H1 (cell line): Measurements from ENCODE around the gene CTIF. TPM values are rescaled to one million over a fixed set of nuclear protein-coding genes. Genes with fewer than 3 reads are reported as not detected.

Experiments
- CTCF ChIA-PET: fragments of 300-600 bp; sonication (Branson Sonifier 250); formaldehyde crosslinking; loops from one replicate; lab custom pipeline; 2021; ENCODE audit not compliant: partially characterized antibody; lab: Charles Lee
- POLR2A ChIA-PET: fragments of 300-600 bp; sonication (Branson Sonifier 250); formaldehyde crosslinking; loops from one replicate; lab custom pipeline; 2021; ENCODE audit warnings: inconsistent platforms; ENCODE audit not compliant: partially characterized antibody; lab: Charles Lee
- DNase-seq, 2 experiments: peaks; one replicate each; pipeline versions ENCODE4 v3.0.0 to v3.0.0-alpha.2; 2010 to 2022; ENCODE audit warnings: low spot score in 2 of 2, low read depth in 1 of 2, mixed read lengths in 1 of 2
- FAIRE-seq: peaks from 2 replicates; lab custom pipeline; 2011; peaks lifted over from hg19 to GRCh38; lab: Jason Lieb, UNC
- H2AFZ ChIP-seq: 2 replicates; pipeline ENCODE4 v1.8.1; 2012; ENCODE audit warnings: low read length, inconsistent platforms
- H2AK5ac ChIP-seq: 2 replicates; pipeline ENCODE4 v1.6.1; 2013; ENCODE audit warnings: low read depth, low read length
- H2BK120ac ChIP-seq: replicated peaks from 2 replicates; pipeline ENCODE3; 2013; ENCODE audit warnings: low read depth, low read length, inconsistent platforms
- H2BK12ac ChIP-seq: 2 replicates; pipeline ENCODE4 v1.6.1; 2013; ENCODE audit warnings: low read depth, low read length
- H2BK15ac ChIP-seq: 2 replicates; pipeline ENCODE4 v1.6.1; 2013; ENCODE audit warnings: low read length
- H2BK20ac ChIP-seq: 2 replicates; pipeline ENCODE4 v1.6.1; 2013; ENCODE audit warnings: low read length
- H2BK5ac ChIP-seq: 2 replicates; pipeline ENCODE4 v1.6.1; 2013; ENCODE audit warnings: low read depth, low read length
- H3K14ac ChIP-seq: 2 replicates; pipeline ENCODE4 v1.6.1; 2013; ENCODE audit warnings: inconsistent platforms; ENCODE audit not compliant: insufficient read length
- H3K18ac ChIP-seq: 2 replicates; pipeline ENCODE4 v1.6.1; 2013; ENCODE audit warnings: low read length; ENCODE audit errors: extremely low read depth
- H3K23ac ChIP-seq: 2 replicates; pipeline ENCODE4 v1.6.1; 2013; ENCODE audit warnings: inconsistent platforms; ENCODE audit not compliant: insufficient read length
- H3K23me2 ChIP-seq: 2 replicates; pipeline ENCODE4 v1.6.1; 2013; ENCODE audit warnings: low read depth, low read length
- H3K27ac ChIP-seq: 2 replicates; pipeline ENCODE4 v1.6.1; 2011; ENCODE audit warnings: low read depth, low read length, inconsistent platforms
- H3K27me3 ChIP-seq, 4 experiments: replicated peaks in 1 of 4; 1 replicate in 1 of 4; 2 replicates in 3 of 4; pipeline versions ENCODE4 v1.6.1 to v1.8.1; 2011 to 2013; ENCODE audit warnings: low read length in 3 of 4, mild to moderate bottlenecking in 3 of 4, inconsistent platforms in 2 of 4, mixed read lengths in 2 of 4, moderate library complexity in 1 of 4; ENCODE audit not compliant: control insufficient read depth in 3 of 4, insufficient read depth in 3 of 4; ENCODE audit errors: extremely low read depth in 1 of 4
- H3K36me3 ChIP-seq, 4 experiments: 2 replicates each; pipeline versions ENCODE4 v1.6.1 to v1.8.1; 2011 to 2013; ENCODE audit warnings: mild to moderate bottlenecking in 4 of 4, low read length in 3 of 4, moderate library complexity in 2 of 4, control low read depth in 1 of 4, inconsistent platforms in 1 of 4; ENCODE audit not compliant: insufficient read depth in 4 of 4, control insufficient read depth in 2 of 4
- H3K4ac ChIP-seq: replicated peaks from 2 replicates; pipeline ENCODE3; 2013; ENCODE audit warnings: low read length, low read depth, mixed read lengths, inconsistent platforms; ENCODE audit not compliant: insufficient read length
- H3K4me1 ChIP-seq, 4 experiments: replicated peaks in 1 of 4; 1 replicate in 1 of 4; 2 replicates in 3 of 4; pipeline versions ENCODE4 v1.6.1 to v1.8.1; 2011 to 2013; ENCODE audit warnings: low read length in 3 of 4, inconsistent platforms in 2 of 4, mixed read lengths in 1 of 4; ENCODE audit not compliant: insufficient read depth in 4 of 4, control insufficient read depth in 3 of 4
- H3K4me2 ChIP-seq, 2 experiments: 2 replicates each; pipeline versions ENCODE4 v1.6.1 to v1.8.1; 2011 to 2013; ENCODE audit warnings: low read depth in 2 of 2, low read length in 2 of 2, control low read depth in 1 of 2, inconsistent platforms in 1 of 2, mild to moderate bottlenecking in 1 of 2; ENCODE audit not compliant: insufficient read depth in 1 of 2
- H3K4me3 ChIP-seq, 4 experiments: fragments of 200-600, 300-600 bp in 1 of 4; sonication (generic), shearing (Covaris generic), sonication (Bioruptor Twin) in 1 of 4; 2 replicates each; pipeline versions ENCODE4 v1.5.1 to v1.8.1; 2011 to 2016; ENCODE audit warnings: low read length in 4 of 4, low read depth in 3 of 4, control low read depth in 2 of 4, inconsistent platforms in 2 of 4, mild to moderate bottlenecking in 2 of 4, mixed read lengths in 1 of 4, moderate library complexity in 1 of 4; ENCODE audit not compliant: insufficient read depth in 2 of 4; ENCODE audit errors: extremely low read depth in 1 of 4
- H3K56ac ChIP-seq: replicated peaks from 2 replicates; pipeline ENCODE3; 2013; ENCODE audit warnings: low read depth, mild to moderate bottlenecking, mixed read lengths, low read length, inconsistent platforms; ENCODE audit not compliant: insufficient read length
- H3K79me1 ChIP-seq: 2 replicates; pipeline ENCODE4 v1.6.1; 2013; ENCODE audit warnings: low read depth, low read length, control low read depth
- H3K79me2 ChIP-seq, 2 experiments: 2 replicates each; pipeline versions ENCODE4 v1.6.1 to v1.8.1; 2012 to 2013; ENCODE audit warnings: low read length in 2 of 2, mild to moderate bottlenecking in 2 of 2, inconsistent platforms in 1 of 2; ENCODE audit not compliant: insufficient read depth in 2 of 2, control insufficient read depth in 1 of 2
- H3K9ac ChIP-seq, 4 experiments: replicated peaks in 1 of 4; 1 replicate in 1 of 4; 2 replicates in 3 of 4; pipeline versions ENCODE4 v1.6.1 to v1.8.1; 2011 to 2013; ENCODE audit warnings: low read depth in 3 of 4, low read length in 3 of 4, control low read depth in 2 of 4, mild to moderate bottlenecking in 2 of 4, moderate library complexity in 2 of 4, inconsistent platforms in 1 of 4; ENCODE audit errors: extremely low read depth in 1 of 4
- H3K9me3 ChIP-seq, 2 experiments: 2 replicates each; pipeline versions ENCODE4 v1.6.1 to v1.8.1; 2012 to 2013; ENCODE audit warnings: mild to moderate bottlenecking in 2 of 2, moderate library complexity in 2 of 2, control low read depth in 1 of 2, inconsistent platforms in 1 of 2, low read depth in 1 of 2, low read length in 1 of 2, mixed read lengths in 1 of 2; ENCODE audit not compliant: insufficient read depth in 2 of 2
- H4K20me1 ChIP-seq, 2 experiments: replicated peaks in 1 of 2; 2 replicates each; pipeline versions ENCODE3 to v1.8.1; 2011 to 2013; ENCODE audit warnings: inconsistent platforms in 2 of 2, low read length in 2 of 2, mild to moderate bottlenecking in 1 of 2; ENCODE audit not compliant: insufficient read depth in 2 of 2, control insufficient read depth in 1 of 2
- H4K5ac ChIP-seq: 2 replicates; pipeline ENCODE4 v1.6.1; 2013; ENCODE audit warnings: low read length, low read depth, mixed read lengths, inconsistent platforms; ENCODE audit not compliant: insufficient read length
- H4K8ac ChIP-seq: 2 replicates; pipeline ENCODE4 v1.8.0; 2013; ENCODE audit warnings: mild to moderate bottlenecking, moderate library complexity, low read length, inconsistent platforms; ENCODE audit not compliant: insufficient read depth; ENCODE audit errors: extremely low read depth
- H4K91ac ChIP-seq: replicated peaks from 2 replicates; pipeline ENCODE3; 2013; ENCODE audit warnings: low read length, mixed read lengths, inconsistent platforms; ENCODE audit not compliant: insufficient read length
- CTCF ChIP-seq, 3 experiments: IDR thresholded peaks; 1 replicate in 2 of 3; 2 replicates in 1 of 3; pipeline versions ENCODE4 v1.5.1 to v1.6.1; 2011; ENCODE audit warnings: low read length in 3 of 3, mild to moderate bottlenecking in 3 of 3, inconsistent platforms in 2 of 3, low read depth in 1 of 3, moderate library complexity in 1 of 3; ENCODE audit not compliant: insufficient read depth in 1 of 3; ENCODE audit errors: control extremely low read depth in 1 of 3
- KDM4A ChIP-seq: IDR thresholded peaks from one replicate; pipeline ENCODE4 v1.7.1; 2012; ENCODE audit warnings: low read depth, mild to moderate bottlenecking, moderate library complexity, low read length, inconsistent platforms; ENCODE audit not compliant: severe bottlenecking
- MAX ChIP-seq: IDR thresholded peaks from 2 replicates; pipeline ENCODE4 v1.6.1; 2012; ENCODE audit warnings: inconsistent platforms
- RAD21 ChIP-seq, 2 experiments: IDR thresholded peaks in 1 of 2; conservative IDR thresholded peaks in 1 of 2; 2 replicates each; pipeline ENCODE4 v1.6.1; 2011; ENCODE audit warnings: low read depth in 2 of 2, low read length in 2 of 2, improper control_type of control experiment in 1 of 2, inconsistent platforms in 1 of 2, mild to moderate bottlenecking in 1 of 2, moderate library complexity in 1 of 2
- RNF2 ChIP-seq: fragments of 200-900, 300-1000 bp; sonication (generic); IDR thresholded peaks from 2 replicates; pipeline ENCODE4 v1.7.1; 2016; ENCODE audit warnings: borderline replicate concordance, low read depth, mild to moderate bottlenecking, antibody characterized with exemption, low read length; ENCODE audit not compliant: poor library complexity, severe bottlenecking; ENCODE audit errors: missing control alignments
- SUZ12 ChIP-seq: fragments of 200-600 bp; sonication (generic); IDR thresholded peaks from 2 replicates; pipeline ENCODE4 v1.6.1; 2012; ENCODE audit warnings: mild to moderate bottlenecking, inconsistent platforms, low read length, moderate library complexity, mixed read lengths
- WGBS, 2 experiments: shearing (Covaris generic) in 1 of 2; methylation state at CpG; one replicate each; pipeline versions ENCODE4 v1.1.6 to v1.1.7; 2013 to 2015; ENCODE audit warnings: low lambda C conversion rate in 2 of 2, mixed read lengths in 2 of 2, inconsistent platforms in 1 of 2, low coverage in 1 of 2, missing lambda C conversion rate in 1 of 2; ENCODE audit not compliant: insufficient replicate concordance in 2 of 2, insufficient coverage in 1 of 2, insufficient read length in 1 of 2; ENCODE audit errors: extremely low coverage in 1 of 2, missing lambda C conversion rate in 1 of 2; 5-methylcytosine and 5-hydroxymethylcytosine counted together
- polyA plus RNA-seq, 7 experiments: library from polyadenylated mRNA; depleted of rRNA in 3 of 7; stranded (reverse) in 5 of 7; unstranded in 2 of 7; fragments of >200 nt in 5 of 7; fragments of 200-250 nt in 2 of 7; gene quantifications; 1 replicate in 5 of 7; 2 replicates in 1 of 7; 4 replicates in 1 of 7; pipeline versions ENCODE4 v1.2.1 to v1.2.3, GENCODE V29; 2011 to 2013; ENCODE audit warnings: missing spikeins in 2 of 7, mixed read lengths in 2 of 7
- total RNA-seq: library from RNA; stranded (reverse); fragmentation: NEBNext Ultra II Directional; extraction: Animal tissue kit (Norgen Biotek cat#: 25700); gene quantifications from 2 replicates; pipeline ENCODE4 v1.2.1, GENCODE V29; 2021

The CTIF gene
- total and polyA plus RNA-seq, 2 of the 8 experiments (the other 6 are each of a cell fraction or from before 2014, with no cell fraction given) = 9.0 to 17.8 TPM

GRCh38 chr18:48502906-48503305 is 35.9 kb upstream of the CTIF start:
- CTCF ChIA-PET = interaction anchor here (1.4 to 1.5 kb wide), 2 partner anchors 27 to 41 kb away, joined by 3 to 4 read pairs; no protein-coding TSS in a partner anchor
- 90% methylated on average over 4 of the region's 4 CpGs; no CpG with 5 or more reads in 1 of the 2 experiments for WGBS, 2 experiments

More at GRCh38 chr18:48502906-48503305, 35.9 kb upstream of the CTIF start:
- no peaks in the 10 kb centered on the region for H3K4me1 ChIP-seq
- no peak for TF ChIP-seq KDM4A
- no peak for TF ChIP-seq RNF2
- TF ChIP-seq CTCF (IDR thresholded peaks at IDR 0.05; ENCODE audit: control extremely low read depth in 1 of 3, insufficient read depth in 1 of 3, low read depth in 1 of 3, low read length in 3 of 3) = no peak
- TF ChIP-seq MAX = no peak
- no peak for TF ChIP-seq SUZ12
- no peak for TF ChIP-seq RAD21 (IDR thresholded peaks at IDR 0.05 in 1 of 2, conservative IDR thresholded peaks at IDR 0.05 in 1 of 2; ENCODE audit: low read depth in 2 of 2, low read length in 2 of 2)
- H2BK12ac ChIP-seq = no peak overlapping the region
- H3K27me3 ChIP-seq = no peaks in the 10 kb centered on the region
- H4K20me1 ChIP-seq = no peaks in the 10 kb centered on the region
- no peaks in the 10 kb centered on the region for H3K36me3 ChIP-seq
- H2AFZ ChIP-seq = no peak overlapping the region
- H3K18ac ChIP-seq = no peak overlapping the region
- no peak for FAIRE-seq
- no peak overlapping the region for H3K4ac ChIP-seq
- no peaks in the 10 kb centered on the region for H3K79me2 ChIP-seq
- DNase-seq = no peak
- H4K8ac ChIP-seq = no peak overlapping the region
- no peak overlapping the region for H2AK5ac ChIP-seq
- no peak overlapping the region for H2BK15ac ChIP-seq
- no peak overlapping the region for H3K27ac ChIP-seq
- H3K14ac ChIP-seq = no peak overlapping the region
- no peaks in the 10 kb centered on the region for H3K79me1 ChIP-seq
- H3K23me2 ChIP-seq = no peaks in the 10 kb centered on the region
- no peak overlapping the region for H3K23ac ChIP-seq
- no peak overlapping the region for H2BK120ac ChIP-seq
- POLR2A ChIA-PET = no interaction called here
- peaks cover 3 to 4% of the 10 kb centered on the region in 2 experiments; a peak in 3 of 4 replicates for H3K9me3 ChIP-seq
- no peak overlapping the region for H3K9ac ChIP-seq
- H4K91ac ChIP-seq = no peak overlapping the region
- H4K5ac ChIP-seq = no peak overlapping the region
- no peak overlapping the region for H3K4me3 ChIP-seq
- H3K56ac ChIP-seq = no peak overlapping the region
- no peak overlapping the region for H2BK5ac ChIP-seq
- no peak overlapping the region for H3K4me2 ChIP-seq
- no peak overlapping the region for H2BK20ac ChIP-seq
